ENCODE measurements around the gene GRAMD1A.
"Not testable (repeated sequence)": the region's sequence is repeated elsewhere in the genome, so short reads cannot be mapped to it uniquely, and the experiment has no call there.

The GRAMD1A gene

GRCh38 chr19:35004517-35005255 is 4.6 kb downstream of the GRAMD1A start:
- no peak for DNase-seq

GRCh38 chr19:35005256-35005977 is 5.3 kb downstream of the GRAMD1A start:
- DNase-seq = no peak

- DNase-seq = not testable (repeated sequence)
These were observed 5.9 kb downstream of the GRAMD1A start for GRCh38 chr19:35006007-35006341.

- no peak for DNase-seq
These were observed 6.3 kb downstream of the GRAMD1A start for GRCh38 chr19:35006342-35006998.

GRCh38 chr19:35006999-35007365 is 6.9 kb downstream of the GRAMD1A start:
- no peak for DNase-seq

GRCh38 chr19:35007427-35007826 is 7.3 kb downstream of the GRAMD1A start:
- DNase-seq = not testable (repeated sequence)

- DNase-seq = no peak
These were observed 8.8 kb downstream of the GRAMD1A start for GRCh38 chr19:35008891-35009341.

GRCh38 chr19:35009424-35010415 is 9.6 kb downstream of the GRAMD1A start:
- DNase-seq = no peak

GRCh38 chr19:35011091-35011689 is 11.1 kb downstream of the GRAMD1A start:
- DNase-seq = no peak

- no peak for DNase-seq
These were observed 11.9 kb downstream of the GRAMD1A start for GRCh38 chr19:35011737-35012682.

GRCh38 chr19:35013041-35013819 is 13.1 kb downstream of the GRAMD1A start:
- no peak for DNase-seq

GRCh38 chr19:35013820-35014754 is 14.0 kb downstream of the GRAMD1A start:
- no peak for DNase-seq

GRCh38 chr19:35014774-35015173 is 14.7 kb downstream of the GRAMD1A start:
- not testable (repeated sequence) for DNase-seq

- no peak for DNase-seq
These were observed 15.3 kb downstream of the GRAMD1A start for GRCh38 chr19:35015270-35015953.

GRCh38 chr19:35015954-35016351 is 15.8 kb downstream of the GRAMD1A start:
- DNase-seq = no peak

- DNase-seq = no peak
These were observed 17.4 kb downstream of the GRAMD1A start for GRCh38 chr19:35017507-35017906.

- no peak for DNase-seq
These were observed 18.3 kb downstream of the GRAMD1A start for GRCh38 chr19:35018379-35018778.

GRCh38 chr19:35019144-35019543 is 19.0 kb downstream of the GRAMD1A start:
- no peak for DNase-seq
